WTC11 (cell line): ENCODE results near the gene CTNNA2.

Experiments
- ELF4 ChIP-seq: sonication (generic); formaldehyde crosslinking; IDR thresholded peaks from 2 replicates; pipeline ENCODE4 v1.8.1; 2022; ENCODE audit warnings: low read depth, mild to moderate bottlenecking, moderate library complexity, missing genetic modification reagents
- JUN ChIP-seq: sonication (generic); formaldehyde crosslinking; IDR thresholded peaks from 2 replicates; pipeline ENCODE4 v1.8.0; 2023; ENCODE audit warnings: mild to moderate bottlenecking, missing genetic modification reagents
- KAT7 ChIP-seq: sonication (generic); formaldehyde crosslinking; IDR thresholded peaks from 2 replicates; pipeline ENCODE4 v1.8.1; 2023; ENCODE audit warnings: missing genetic modification reagents, mild to moderate bottlenecking, borderline replicate concordance
- NFATC4 ChIP-seq: fragments of 250-450 bp; sonication (Bioruptor Pico); IDR thresholded peaks from 2 replicates; pipeline ENCODE4 v1.9.0; 2021; ENCODE audit warnings: mild to moderate bottlenecking
- USF1 ChIP-seq: sonication (generic); formaldehyde crosslinking; IDR thresholded peaks from 2 replicates; pipeline ENCODE4 v1.8.0; 2022; ENCODE audit warnings: mild to moderate bottlenecking, missing genetic modification reagents
- ZNF416 ChIP-seq: fragments of 250-450 bp; sonication (Bioruptor Pico); IDR thresholded peaks from 2 replicates; pipeline ENCODE4 v1.9.0; 2021; ENCODE audit warnings: mild to moderate bottlenecking, inconsistent platforms
- TF ChIP-seq, protein P1 (sequence below): sonication (generic); formaldehyde crosslinking; IDR thresholded peaks from 2 replicates; pipeline ENCODE4 v1.8.1; 2022; ENCODE audit warnings: mild to moderate bottlenecking, moderate library complexity, missing genetic modification reagents

- TF ChIP-seq JUN (no peak), KAT7 (CRISPR knock-in tag) (no peak), NFATC4 (CRISPR knock-in tag) (no peak), ELF4 (CRISPR knock-in tag) (no peak), USF1 (no peak), ZNF416 (no peak)
- TF ChIP-seq, protein P1, sequence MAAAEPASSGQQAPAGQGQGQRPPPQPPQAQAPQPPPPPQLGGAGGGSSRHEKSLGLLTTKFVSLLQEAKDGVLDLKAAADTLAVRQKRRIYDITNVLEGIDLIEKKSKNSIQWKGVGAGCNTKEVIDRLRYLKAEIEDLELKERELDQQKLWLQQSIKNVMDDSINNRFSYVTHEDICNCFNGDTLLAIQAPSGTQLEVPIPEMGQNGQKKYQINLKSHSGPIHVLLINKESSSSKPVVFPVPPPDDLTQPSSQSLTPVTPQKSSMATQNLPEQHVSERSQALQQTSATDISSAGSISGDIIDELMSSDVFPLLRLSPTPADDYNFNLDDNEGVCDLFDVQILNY: no peak
These were observed 535.4 kb downstream of the CTNNA2 start for GRCh38 chr2:80048296-80048695.
